MM.1S (cell line): Measurements from ENCODE around the gene METAP1D.

Source experiments
- EZH2 ChIP-seq: fragments of 300-600 bp; sonication (generic); optimal IDR thresholded peaks from 2 replicates; pipeline ENCODE3; 2017; ENCODE audit warnings: low read depth, mild to moderate bottlenecking, antibody characterized with exemption, low read length, mixed read lengths
- EZH2phosphoT487 ChIP-seq: fragments of 300-600 bp; sonication (generic); IDR thresholded peaks from 2 replicates; pipeline ENCODE4 v1.6.1; 2018; ENCODE audit warnings: antibody characterized with exemption, low read length
- TF ChIP-seq, protein P1 (sequence below): fragments of 300-600 bp; sonication (generic); IDR thresholded peaks from 2 replicates; pipeline ENCODE4 v1.5.1; 2016; ENCODE audit warnings: antibody characterized with exemption, low read length, mixed read lengths

- TF ChIP-seq, protein P1, sequence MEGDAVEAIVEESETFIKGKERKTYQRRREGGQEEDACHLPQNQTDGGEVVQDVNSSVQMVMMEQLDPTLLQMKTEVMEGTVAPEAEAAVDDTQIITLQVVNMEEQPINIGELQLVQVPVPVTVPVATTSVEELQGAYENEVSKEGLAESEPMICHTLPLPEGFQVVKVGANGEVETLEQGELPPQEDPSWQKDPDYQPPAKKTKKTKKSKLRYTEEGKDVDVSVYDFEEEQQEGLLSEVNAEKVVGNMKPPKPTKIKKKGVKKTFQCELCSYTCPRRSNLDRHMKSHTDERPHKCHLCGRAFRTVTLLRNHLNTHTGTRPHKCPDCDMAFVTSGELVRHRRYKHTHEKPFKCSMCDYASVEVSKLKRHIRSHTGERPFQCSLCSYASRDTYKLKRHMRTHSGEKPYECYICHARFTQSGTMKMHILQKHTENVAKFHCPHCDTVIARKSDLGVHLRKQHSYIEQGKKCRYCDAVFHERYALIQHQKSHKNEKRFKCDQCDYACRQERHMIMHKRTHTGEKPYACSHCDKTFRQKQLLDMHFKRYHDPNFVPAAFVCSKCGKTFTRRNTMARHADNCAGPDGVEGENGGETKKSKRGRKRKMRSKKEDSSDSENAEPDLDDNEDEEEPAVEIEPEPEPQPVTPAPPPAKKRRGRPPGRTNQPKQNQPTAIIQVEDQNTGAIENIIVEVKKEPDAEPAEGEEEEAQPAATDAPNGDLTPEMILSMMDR: no peak
- TF ChIP-seq EZH2 (no peak), EZH2phosphoT487 (no peak)
Observed at GRCh38 chr2:172009823-172010222, 10.1 kb downstream of the METAP1D start.
